Inflammatory macrophage treated with lipopolysaccharide for 4 hours (primary cell): ENCODE data around the gene ZC3H7B.

ENCODE experiments used
- DNase-seq: peaks from one replicate; pipeline ENCODE4 v3.0.0-alpha.2; 2020

Gene ZC3H7B

DNA sequence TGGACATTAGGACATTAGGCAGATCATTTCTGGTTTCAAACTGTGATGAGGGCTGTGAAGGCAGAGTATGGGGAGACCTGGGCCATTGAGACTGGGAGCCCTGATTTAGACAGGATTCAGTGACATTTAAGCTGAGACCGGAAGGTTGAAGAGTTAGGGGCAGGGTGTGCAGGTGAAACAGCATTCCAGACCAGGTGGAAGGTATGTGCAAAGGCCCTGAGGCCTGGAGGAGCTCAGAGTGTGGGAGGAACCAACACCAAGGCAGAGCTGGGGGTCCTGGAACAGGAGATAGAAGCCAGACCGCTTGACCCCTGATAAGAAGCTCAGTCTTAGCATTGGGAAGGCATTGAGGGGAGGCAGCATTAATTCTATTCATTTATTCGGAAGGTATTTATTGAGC, 32.5 kb downstream of the ZC3H7B start:
- DNase-seq: no peak

DNA sequence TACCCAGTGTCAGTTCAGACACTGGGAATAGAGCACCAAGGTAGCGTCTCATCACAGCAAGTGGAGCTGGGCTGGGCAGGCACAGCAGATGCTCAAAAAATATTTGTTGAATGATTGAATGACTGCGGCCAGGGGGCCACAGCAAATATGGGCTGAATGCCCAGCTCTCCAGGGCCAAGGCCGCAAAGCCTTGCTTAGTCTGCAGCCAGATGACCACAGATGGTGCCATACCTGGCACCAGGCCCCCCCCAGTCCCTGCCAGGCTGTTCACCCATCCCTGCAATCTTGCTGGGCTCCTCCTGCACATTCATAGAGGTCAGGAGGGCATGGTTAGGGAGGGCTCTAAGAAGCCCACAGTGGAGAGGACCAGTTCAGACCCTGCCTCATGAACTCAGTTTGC, 32.9 kb downstream of the ZC3H7B start:
- DNase-seq: no peak

DNA sequence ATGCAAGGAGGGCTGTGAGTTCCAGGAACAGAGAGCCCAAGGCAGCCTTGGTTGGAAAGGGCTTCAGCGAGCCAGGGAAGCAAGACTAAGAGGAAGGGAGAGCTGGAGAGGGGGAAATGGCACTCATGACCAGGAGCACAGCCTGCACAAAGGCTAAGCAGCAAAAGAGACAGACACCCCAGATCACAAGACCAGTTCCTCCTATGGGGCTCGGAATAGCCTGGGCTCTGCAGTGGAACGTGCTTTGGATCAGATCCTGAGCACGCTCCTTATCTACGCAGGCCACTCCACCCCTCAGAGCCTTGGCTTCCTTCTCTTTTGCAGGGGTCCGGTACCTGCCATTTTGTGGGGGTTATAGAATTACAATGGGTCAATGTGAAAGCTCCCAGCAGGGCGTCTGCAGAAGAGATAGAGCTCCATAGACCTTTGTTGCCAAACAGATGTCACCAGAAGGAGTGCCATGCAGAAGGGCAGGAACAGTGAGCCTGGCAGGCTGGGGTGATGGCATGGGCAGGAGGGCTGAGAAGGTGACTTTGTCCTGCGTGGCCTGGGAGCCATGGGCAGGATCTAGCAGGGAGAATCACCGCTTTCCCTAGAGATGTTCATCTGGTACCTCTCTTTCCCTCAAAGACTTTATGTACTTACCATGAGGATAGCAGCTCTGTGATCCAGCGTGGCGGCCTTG, 33.8 kb downstream of the ZC3H7B start:
- no peak for DNase-seq

DNA sequence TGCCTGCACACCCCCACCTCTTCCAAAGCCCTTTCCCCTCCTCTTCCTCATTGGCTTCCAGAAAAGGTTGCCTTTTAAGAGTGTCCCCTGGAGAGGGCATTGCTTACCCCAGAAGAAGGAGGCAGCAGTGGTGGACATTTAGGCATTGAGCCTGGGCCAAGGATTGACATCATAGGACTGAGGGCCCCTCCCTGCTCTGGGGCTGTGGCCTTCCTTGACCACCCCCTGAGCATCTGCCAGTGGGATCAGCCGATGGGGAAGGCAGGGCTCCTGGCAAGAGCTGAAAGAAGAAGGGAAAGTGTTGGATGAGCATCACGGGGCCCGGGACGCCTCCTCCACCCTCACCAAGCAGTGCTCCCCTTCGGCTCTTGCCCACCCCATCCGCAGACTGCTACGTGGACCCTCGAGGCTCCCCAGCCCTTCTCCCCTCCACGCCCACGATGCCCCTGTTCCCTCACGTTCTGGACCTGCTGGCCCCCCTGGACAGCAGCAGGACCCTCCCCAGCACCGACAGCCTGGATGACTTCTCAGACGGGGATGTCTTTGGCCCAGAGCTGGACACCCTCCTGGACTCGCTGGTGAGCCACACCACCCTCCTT, 37.4 kb downstream of the ZC3H7B start:
- DNase-seq: no peak

DNA sequence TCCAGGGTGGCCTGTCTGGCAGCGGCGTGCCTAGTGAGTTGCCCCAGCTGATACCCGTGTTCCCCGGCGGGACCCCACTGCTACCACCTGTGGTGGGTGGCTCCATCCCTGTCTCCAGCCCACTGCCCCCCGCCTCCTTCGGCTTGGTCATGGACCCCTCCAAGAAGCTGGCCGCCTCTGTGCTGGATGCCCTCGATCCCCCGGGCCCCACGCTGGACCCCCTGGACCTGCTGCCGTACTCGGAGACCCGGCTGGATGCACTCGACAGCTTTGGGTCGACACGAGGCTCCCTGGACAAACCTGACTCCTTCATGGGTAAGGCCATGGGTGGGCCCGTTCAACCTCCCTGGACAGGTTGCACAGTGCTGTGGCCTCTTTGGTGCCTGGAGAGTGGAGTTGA, 38.5 kb downstream of the ZC3H7B start:
- DNase-seq: no peak

DNA sequence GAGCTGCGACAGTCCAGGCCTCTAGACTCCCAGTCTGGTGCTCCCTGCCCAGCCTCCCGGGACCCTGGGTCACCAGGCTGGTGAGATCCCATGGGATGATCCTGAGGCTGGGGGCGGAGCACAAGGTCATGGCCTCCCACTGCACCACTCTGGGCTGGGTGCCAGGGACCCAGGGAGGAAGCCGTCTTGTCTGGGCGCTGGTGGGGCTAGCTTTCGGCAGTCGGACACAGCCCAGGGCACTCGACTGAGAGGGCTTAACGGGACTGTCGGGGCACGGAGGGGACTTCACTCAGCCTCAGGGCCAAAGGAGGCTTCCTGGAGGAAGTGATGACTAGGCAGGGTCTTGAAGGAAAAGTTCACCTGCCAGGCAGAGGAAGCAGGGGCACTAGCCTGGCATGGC, 39.0 kb downstream of the ZC3H7B start:
- no peak for DNase-seq

DNA sequence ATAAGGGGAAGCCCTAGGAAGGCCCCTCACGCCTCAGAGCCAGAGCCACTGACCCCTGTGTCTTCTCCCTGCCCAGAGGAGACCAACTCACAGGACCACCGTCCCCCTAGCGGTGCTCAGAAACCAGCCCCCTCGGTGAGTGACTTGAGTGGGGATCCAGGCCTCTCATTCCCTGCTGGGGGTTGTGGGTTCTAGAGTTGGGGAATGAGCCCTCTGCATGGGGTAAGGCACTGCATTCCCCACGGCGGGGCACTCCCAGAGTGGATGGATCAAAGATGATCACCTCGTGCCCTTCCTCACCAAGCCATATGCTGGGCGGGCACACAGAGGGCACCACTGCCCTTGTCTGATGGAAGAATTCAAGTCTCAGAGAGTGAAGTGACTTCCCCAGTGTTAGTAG, 39.7 kb downstream of the ZC3H7B start:
- no peak for DNase-seq

DNA sequence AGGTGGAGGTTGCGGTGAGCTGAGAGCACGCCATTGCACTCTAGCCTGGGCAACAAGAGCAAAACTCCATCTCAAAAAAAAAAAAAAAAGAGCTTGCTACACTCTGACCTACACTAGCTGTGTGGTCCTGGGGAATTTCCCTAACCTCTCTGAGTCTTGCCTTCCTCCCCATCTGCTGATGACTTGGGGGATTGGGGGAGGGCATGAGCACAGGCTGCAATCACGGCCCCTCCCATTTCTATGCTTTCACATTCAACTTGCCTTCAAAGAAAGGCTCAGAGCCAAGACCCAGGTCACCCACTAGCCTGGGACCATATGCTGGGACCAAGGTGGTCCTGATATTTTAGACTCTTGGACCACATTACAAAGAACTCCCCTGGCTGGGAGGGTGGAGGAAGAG, 40.7 kb downstream of the ZC3H7B start:
- DNase-seq: peak; percentile 30

DNA sequence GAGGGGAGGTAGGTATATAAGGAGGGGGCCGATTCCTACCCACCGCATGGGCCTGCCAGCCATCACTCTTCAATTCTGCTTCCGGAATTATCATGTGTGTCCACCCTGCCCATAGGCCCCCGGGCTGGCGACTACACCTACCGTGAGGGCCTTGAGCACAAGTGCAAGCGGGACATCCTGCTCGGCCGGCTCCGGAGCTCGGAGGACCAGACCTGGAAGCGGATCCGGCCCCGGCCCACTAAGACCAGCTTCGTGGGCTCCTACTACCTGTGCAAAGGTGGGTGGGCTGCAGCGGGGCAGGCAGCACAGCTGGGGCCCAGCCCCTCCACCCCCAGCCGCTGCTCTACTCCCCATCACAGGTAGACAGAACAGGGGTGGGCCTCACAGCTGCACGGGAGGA, 42.0 kb downstream of the ZC3H7B start:
- DNase-seq: no peak

DNA sequence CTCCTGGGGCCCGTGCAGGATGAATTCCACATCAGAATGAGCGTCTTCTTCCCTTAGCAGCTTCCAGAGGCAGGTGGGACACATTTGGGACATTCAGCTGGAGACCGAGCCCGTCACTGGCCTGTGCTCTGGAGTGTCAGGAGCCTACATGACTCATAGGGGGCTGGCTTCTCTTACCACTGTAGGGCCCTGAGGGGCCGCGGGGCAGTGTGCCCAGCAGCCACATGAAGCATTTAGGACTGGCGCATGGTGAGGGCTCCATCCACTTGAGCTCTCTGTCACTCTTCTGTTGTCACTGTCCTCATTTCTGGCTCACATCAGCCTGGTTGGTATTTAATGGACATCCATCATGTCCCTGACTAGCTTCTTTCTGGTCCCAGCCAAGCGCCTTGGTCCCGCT, 42.4 kb downstream of the ZC3H7B start:
- no peak for DNase-seq

DNA sequence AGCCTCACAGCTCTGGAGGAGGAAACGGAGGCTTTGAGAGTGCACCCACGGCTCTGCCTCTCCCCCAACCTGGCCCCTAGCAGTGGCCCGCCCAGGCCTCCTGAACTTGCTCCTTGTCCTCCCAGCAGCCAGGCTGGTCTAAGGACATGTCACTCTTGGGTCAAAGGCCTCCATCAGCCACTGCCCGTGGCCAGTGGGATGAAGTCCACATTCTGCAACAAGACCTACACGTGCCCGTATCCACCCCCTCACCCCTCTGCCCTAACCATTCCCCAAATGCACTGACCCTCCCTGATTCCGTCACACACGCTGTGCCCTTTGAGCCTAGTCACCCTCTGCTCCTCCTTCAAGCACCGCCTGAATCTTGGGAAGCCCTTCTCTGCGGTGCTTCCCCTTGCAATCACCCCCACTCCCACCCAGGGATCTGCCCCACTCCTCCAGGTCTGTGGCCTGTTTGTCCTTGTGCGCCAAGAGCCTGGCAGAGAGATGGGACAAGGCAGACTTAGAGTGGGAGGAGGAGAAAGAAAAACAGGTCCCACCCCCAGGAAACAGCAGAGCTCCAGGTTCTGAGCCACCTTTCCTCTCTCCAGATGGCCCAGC, 43.0 kb downstream of the ZC3H7B start:
- no peak for DNase-seq

DNA sequence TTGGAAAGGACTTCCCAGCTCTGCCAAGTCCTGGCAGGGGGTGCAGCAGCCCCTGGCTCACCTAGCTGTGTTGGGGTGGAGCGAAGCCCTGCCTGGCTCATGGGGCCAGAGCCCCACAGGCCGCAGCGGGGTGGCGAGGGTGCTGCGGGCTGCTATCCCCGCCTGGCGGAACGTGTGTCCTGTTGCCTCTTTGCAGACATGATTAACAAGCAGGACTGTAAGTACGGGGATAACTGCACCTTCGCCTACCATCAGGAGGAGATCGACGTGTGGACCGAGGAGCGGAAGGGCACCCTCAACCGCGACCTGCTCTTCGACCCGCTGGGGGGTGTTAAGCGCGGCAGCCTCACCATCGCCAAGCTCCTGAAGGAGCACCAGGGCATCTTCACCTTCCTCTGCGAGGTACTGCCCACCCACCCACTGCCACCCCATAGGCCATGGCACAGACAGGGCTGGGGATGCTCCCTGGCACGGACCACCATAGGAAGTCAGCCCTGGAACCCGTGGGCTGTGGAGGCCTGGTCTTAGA, 44.5 kb downstream of the ZC3H7B start:
- DNase-seq: no peak

DNA sequence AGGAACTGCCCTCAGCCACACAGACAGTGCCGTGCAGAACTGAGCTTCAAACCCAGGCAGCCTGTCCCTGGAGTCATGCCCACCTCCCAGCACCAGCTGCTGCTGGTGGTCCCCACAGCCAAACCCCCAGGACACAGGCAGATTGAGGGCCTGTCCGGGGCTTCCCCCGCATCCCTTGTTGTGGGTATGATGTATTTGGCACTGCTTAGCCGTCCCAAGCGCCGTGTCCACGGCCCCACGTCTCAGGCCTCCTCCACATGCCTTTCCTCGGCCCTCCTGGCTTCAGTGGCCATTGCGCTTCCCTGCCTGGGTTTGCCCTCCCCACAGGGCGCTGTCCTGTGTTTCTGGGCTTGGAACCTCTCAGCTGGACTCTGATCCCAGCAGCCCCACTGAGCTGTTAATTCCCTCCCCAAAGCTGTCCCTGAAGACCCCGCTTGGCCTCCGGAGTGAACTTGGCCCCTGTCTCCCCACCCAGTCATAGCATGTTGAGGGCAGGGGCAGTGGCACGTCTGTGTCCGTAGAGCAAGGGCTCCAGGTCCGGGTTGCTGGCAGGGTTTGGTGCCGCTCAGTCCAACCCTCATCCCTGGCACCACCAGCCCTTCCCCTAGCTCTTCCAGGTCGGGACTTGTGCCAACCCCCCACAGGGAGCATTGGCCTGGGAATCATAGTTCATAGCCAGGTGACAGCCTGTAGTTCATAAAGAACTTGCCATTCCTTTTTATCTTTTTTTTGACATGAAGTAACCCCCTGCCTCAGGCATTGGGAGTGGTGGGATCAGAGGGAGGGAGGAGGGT, 45.9 kb downstream of the ZC3H7B start:
- DNase-seq: no peak

DNA sequence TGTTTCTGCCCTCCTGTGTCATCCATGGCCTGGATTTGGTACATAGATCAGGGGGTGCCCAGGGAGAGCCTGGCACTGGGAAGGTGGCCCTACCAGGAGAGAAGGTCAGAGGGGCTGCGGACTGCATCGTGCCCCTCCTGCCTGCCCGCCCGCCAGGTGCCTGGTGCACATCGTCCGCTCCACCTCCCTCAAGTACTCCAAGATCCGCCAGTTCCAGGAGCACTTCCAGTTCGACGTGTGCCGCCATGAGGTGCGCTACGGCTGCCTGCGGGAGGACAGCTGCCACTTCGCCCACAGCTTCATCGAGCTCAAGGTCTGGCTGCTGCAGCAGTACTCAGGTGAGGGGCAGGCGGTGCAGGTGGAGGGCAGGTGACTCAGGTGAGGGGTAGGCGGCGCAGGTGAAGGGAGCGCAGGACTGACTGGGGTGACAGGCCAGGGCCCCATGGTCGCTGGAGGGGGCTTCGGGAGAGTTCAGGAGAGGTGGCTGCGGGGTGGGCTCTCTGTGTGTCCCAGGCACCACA, 47.7 kb downstream of the ZC3H7B start:
- DNase-seq: no peak

DNA sequence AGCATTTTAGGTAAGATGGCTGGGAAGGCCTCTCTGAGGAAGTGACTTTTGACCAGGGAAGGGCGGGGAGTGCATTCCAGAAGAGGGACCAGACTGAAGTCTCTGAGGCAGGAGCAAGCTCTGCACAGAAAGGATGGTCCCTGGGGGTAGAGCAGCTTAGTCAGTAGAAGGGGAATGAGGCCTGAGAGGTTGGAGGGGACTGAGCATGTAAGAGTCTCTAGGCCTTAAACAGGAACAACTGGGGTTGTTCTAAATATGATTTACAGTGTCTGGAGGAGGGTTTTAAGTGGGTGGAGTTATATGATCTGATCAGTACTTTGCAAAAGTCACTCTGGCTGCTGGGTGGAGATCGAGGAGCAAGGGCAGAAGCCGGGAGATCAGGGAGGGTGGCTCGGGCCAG, 48.8 kb downstream of the ZC3H7B start:
- no peak for DNase-seq

DNA sequence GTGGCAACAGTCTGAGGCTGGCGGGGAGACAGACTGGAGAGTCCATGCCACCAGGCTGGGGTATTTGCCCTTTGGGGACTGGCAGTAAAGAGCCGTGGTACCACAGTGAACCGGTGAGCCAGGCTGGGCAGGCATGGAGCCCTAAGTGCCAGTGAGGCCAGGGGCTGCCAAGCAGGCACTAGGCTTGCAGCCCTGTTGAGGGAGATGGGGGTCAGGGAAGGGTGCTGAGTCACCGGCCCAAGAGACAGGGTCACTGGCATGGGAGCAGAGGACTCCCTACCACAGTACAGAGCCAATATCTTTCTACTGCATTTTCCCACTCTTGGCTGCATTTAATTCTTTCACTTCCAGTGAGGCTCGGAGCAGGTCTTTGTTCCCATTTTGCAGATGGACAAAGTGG, 49.7 kb downstream of the ZC3H7B start:
- DNase-seq: no peak

DNA sequence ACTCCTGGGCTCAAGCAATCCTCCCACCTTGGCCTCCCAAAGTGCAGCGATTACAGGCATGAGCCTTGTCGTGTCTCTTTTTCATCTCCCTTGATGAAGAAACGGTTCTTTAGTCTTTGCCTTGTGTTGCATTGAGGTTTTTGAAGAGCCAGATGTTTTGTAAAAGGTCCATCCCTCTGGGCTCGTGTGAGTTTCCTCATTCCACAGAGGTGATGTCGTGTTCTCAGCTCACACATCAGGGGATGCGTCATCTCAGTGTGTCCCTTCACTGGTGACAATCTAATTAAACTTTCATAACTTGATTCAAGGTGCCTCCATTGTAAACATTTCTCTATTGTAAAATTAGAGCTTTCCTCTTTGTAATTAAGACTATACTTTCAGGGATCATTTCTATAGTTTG, 50.7 kb downstream of the ZC3H7B start:
- peak; percentile 2 for DNase-seq

DNA sequence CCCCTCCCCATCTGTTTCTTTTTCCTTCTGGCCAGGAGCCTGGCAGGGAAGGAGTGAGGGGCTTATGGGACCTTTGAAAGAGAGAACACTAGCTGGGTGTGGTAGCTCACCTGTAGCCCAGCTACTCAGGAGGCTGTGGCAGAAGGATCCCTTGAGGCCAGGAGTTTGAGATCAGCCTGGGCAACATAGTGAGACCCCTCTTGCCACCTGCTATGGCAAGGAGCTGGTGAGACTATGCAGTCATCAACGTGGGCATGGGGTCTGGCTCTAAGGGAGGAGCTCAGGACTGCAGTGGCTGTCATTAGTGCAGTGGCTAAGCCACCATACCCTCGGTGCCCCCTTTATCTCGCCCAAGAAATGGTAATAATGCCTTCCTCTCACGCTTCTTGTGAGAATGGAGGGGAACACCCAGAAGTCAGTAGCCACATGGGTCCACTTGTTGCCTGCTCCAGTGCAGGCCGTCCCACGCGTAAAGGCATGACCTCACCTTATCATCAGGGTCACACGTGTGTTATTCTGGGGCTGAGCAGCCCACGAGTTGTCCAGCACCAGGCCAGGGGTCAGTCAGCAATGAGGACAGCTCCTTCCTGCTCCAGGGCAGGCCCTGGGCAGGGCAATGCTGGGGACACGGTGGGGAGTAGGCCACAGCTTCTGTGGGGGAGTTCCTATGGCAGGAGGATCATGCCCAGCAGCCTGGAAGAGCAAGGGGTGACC, 52.7 kb downstream of the ZC3H7B start:
- DNase-seq: peak; percentile 7

DNA sequence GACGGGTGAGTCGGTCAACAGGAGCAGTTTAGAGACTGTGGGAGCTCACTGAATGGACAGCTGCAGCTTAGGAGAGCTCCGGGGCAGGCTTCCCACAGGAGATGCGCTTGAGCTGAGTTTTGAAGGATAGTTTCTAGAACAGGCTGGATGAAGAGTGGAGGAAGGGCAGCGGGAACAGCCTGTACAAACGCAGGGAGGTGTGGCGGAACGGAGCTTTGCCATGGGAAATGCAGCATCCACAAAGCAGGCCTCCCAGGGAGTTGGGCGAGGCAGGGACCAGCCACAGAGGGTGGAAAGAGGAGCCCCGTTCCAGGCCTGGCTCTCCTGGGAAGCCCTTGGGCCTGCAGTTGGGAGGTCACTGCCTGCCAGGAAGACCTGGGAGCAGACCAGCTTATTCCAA, 53.7 kb downstream of the ZC3H7B start:
- DNase-seq: no peak

DNA sequence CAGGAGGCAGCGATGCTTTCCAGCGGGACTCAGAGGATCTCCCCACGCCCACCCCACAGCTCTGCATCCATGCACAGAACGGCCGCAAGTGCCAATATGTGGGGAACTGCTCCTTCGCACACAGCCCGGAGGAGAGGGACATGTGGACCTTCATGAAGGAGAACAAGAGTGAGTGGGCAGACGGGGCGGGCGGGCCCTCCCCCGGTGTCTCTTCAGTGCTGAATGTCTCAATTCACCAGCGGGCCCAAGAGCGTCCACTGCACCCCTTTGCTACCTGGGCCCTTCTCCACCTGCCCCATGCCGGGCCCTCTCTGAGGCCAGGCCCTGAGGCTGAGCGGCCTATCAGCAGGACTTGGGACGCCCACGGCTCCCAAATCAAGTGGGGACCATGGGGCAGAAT, 54.6 kb downstream of the ZC3H7B start:
- no peak for DNase-seq

DNA sequence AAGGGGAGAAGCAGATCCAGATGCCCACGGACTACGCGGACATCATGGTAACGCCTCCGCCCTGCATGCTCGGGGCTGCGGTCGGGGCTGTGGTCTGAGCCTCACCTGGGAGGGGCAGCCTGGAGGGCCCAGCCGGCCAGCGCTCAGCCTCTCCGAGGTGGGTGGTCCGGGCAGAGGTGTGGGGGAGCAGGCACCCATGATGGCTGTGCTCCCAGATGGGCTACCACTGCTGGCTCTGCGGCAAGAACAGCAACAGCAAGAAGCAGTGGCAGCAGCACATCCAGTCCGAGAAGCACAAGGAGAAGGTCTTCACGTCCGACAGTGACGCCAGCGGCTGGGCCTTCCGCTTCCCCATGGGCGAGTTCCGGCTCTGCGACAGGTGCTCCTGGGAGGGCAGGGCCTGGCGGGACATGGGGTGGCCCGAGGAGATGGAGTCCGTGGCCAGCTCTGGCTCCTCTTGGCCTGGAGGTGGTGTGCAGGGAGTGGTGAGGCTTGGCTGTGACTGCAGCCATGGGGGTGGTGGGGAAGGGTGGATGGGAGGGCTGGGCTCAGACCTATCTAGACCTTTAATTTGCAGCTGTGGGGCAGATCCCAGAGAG, 55.2 kb downstream of the ZC3H7B start:
- DNase-seq: no peak

DNA sequence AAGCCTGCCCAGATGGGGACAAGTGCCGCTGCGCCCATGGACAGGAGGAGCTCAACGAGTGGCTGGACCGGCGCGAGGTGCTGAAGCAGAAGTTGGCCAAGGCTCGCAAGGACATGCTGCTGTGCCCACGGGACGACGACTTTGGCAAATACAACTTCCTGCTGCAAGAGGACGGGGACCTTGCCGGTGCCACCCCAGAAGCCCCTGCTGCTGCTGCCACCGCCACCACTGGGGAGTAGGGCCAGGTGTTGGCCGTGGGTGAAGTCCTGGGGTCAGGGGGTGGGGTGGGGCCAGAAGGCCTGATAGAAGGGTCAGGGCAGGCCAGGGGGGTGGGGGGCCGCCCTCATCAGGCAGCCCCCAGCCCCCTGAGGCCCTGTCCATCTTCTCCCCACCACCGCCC, 55.9 kb downstream of the ZC3H7B start:
- no peak for DNase-seq
